HepG2 (cell line): Measurements from ENCODE around the gene PDHX. TPM values are rescaled to one million over a fixed set of nuclear protein-coding genes. Genes with fewer than 3 reads are reported as not detected.
A peak's percentile ranks its signal among the peaks of the same experiment; 100 is the strongest.

Experiments used
- ARHGAP35 ChIP-seq: sonication (generic); formaldehyde crosslinking; IDR thresholded peaks from 2 replicates; pipeline ENCODE4 v1.9.0; 2022; ENCODE audit warnings: mild to moderate bottlenecking, inconsistent platforms, moderate library complexity, missing genetic modification reagents, borderline replicate concordance
- ATAD3A ChIP-seq: sonication (generic); formaldehyde crosslinking; IDR thresholded peaks from 2 replicates; pipeline ENCODE4 v1.4.0; 2020; ENCODE audit warnings: missing genetic modification reagents
- ATF7-NPFF ChIP-seq: sonication (generic); formaldehyde crosslinking; IDR thresholded peaks from 2 replicates; pipeline ENCODE4 v1.8.1; 2023; ENCODE audit warnings: mild to moderate bottlenecking, low read depth, missing genetic modification reagents, moderate library complexity
- BCL6 ChIP-seq: IDR thresholded peaks from 2 replicates; pipeline ENCODE4 v1.6.1; 2016; ENCODE audit warnings: missing genetic modification reagents, missing compliant biosample characterization
- CBFB ChIP-seq: sonication (generic); formaldehyde crosslinking; IDR thresholded peaks from 2 replicates; pipeline ENCODE4 v1.4.0; 2020; ENCODE audit warnings: missing genetic modification reagents
- CHCHD3 ChIP-seq: sonication (generic); formaldehyde crosslinking; IDR thresholded peaks from 2 replicates; pipeline ENCODE4 v1.8.0; 2022; ENCODE audit warnings: mild to moderate bottlenecking, missing genetic modification reagents, moderate library complexity
- HES4 ChIP-seq: sonication (generic); formaldehyde crosslinking; IDR thresholded peaks from 2 replicates; pipeline ENCODE4 v1.9.0; 2021; ENCODE audit warnings: mild to moderate bottlenecking, missing genetic modification reagents, borderline replicate concordance
- JUNB ChIP-seq: sonication (generic); formaldehyde crosslinking; IDR thresholded peaks from 2 replicates; pipeline ENCODE4 v1.8.0; 2022; ENCODE audit warnings: missing genetic modification reagents, mild to moderate bottlenecking, borderline replicate concordance
- KMT2A ChIP-seq: sonication (generic); formaldehyde crosslinking; IDR thresholded peaks from 2 replicates; pipeline ENCODE4 v1.4.0; 2020; ENCODE audit warnings: missing genetic modification reagents
- MAFF ChIP-seq: IDR thresholded peaks from 2 replicates; pipeline ENCODE4 v1.6.1; 2011; ENCODE audit warnings: low read depth, low read length, improper control_type of control experiment
- NBN ChIP-seq: fragments of 450-650 bp; conservative IDR thresholded peaks from 2 replicates; pipeline ENCODE4 v1.6.1; 2017
- NCOA2 ChIP-seq: sonication (generic); formaldehyde crosslinking; IDR thresholded peaks from 2 replicates; pipeline ENCODE4 v1.8.0; 2022; ENCODE audit warnings: inconsistent platforms
- NFYB ChIP-seq: sonication (generic); formaldehyde crosslinking; IDR thresholded peaks from 2 replicates; pipeline ENCODE4 v1.4.0; 2020; ENCODE audit warnings: missing genetic modification reagents
- NPAS2 ChIP-seq: sonication (generic); formaldehyde crosslinking; IDR thresholded peaks from 2 replicates; pipeline ENCODE4 v1.8.0; 2022; ENCODE audit warnings: mild to moderate bottlenecking, missing genetic modification reagents, borderline replicate concordance
- PAWR ChIP-seq: sonication (generic); formaldehyde crosslinking; IDR thresholded peaks from 2 replicates; pipeline ENCODE4 v1.4.0; 2020; ENCODE audit warnings: missing genetic modification reagents, mild to moderate bottlenecking, borderline replicate concordance
- PITX1 ChIP-seq: sonication (generic); formaldehyde crosslinking; IDR thresholded peaks from 2 replicates; pipeline ENCODE4 v1.5.1; 2020; ENCODE audit warnings: mild to moderate bottlenecking, missing genetic modification reagents
- RBFOX2 ChIP-seq: fragments of 200-400 bp; formaldehyde crosslinking; IDR thresholded peaks from 2 replicates; pipeline ENCODE4 v1.6.1; 2017; ENCODE audit warnings: low read depth, mild to moderate bottlenecking, low read length
- RFX5 ChIP-seq: IDR thresholded peaks from 2 replicates; pipeline ENCODE4 v1.6.1; 2011; ENCODE audit warnings: low read depth, low read length, improper control_type of control experiment
- SP4 ChIP-seq: sonication (generic); formaldehyde crosslinking; IDR thresholded peaks from 2 replicates; pipeline ENCODE4 v1.8.1; 2023; ENCODE audit warnings: mild to moderate bottlenecking, missing genetic modification reagents
- TFAP4 ChIP-seq: sonication (generic); IDR thresholded peaks from 2 replicates; pipeline ENCODE4 v1.6.1; 2016; ENCODE audit warnings: low read depth, borderline replicate concordance
- ZMYM2 ChIP-seq: sonication (generic); formaldehyde crosslinking; IDR thresholded peaks from 2 replicates; pipeline ENCODE4 v1.8.0; 2022; ENCODE audit warnings: mild to moderate bottlenecking, missing genetic modification reagents
- ZNF205 ChIP-seq: IDR thresholded peaks from 2 replicates; pipeline ENCODE4 v1.6.1; 2018; ENCODE audit warnings: missing biosample characterization, missing genetic modification reagents
- ZNF256 ChIP-seq: sonication (generic); formaldehyde crosslinking; conservative IDR thresholded peaks from 2 replicates; pipeline ENCODE4 v1.4.0; 2020; ENCODE audit warnings: missing genetic modification reagents
- ZNF282 ChIP-seq: fragments of 450-650 bp; IDR thresholded peaks from 2 replicates; pipeline ENCODE4 v1.6.1; 2018; ENCODE audit not compliant: partially characterized antibody
- ZNF350 ChIP-seq: sonication (generic); formaldehyde crosslinking; IDR thresholded peaks from 2 replicates; pipeline ENCODE4 v1.4.0; 2020; ENCODE audit warnings: mild to moderate bottlenecking, low read depth, missing genetic modification reagents, borderline replicate concordance
- ZNF569 ChIP-seq: sonication (generic); formaldehyde crosslinking; IDR thresholded peaks from 2 replicates; pipeline ENCODE4 v1.5.0; 2020; ENCODE audit warnings: mild to moderate bottlenecking, missing genetic modification reagents, moderate library complexity, borderline replicate concordance
- ZNF7 ChIP-seq: IDR thresholded peaks from 2 replicates; pipeline ENCODE4 v1.6.1; 2016; ENCODE audit warnings: missing biosample characterization, missing genetic modification reagents
- ZNF703 ChIP-seq: sonication (generic); formaldehyde crosslinking; IDR thresholded peaks from 2 replicates; pipeline ENCODE4 v1.5.1; 2020; ENCODE audit warnings: missing genetic modification reagents, mild to moderate bottlenecking, moderate library complexity, borderline replicate concordance
- ZNF879 ChIP-seq: sonication (generic); formaldehyde crosslinking; IDR thresholded peaks from 2 replicates; pipeline ENCODE4 v1.8.1; 2023; ENCODE audit warnings: missing genetic modification reagents
- polyA plus RNA-seq, 8 experiments: library from polyadenylated mRNA; depleted of rRNA in 3 of 8; stranded (reverse) in 7 of 8; unstranded in 1 of 8; fragments of >200 nt; fragmentation: Illumina TruSeq in 4 of 8; extraction: Trizol in 4 of 8; gene quantifications; 2 replicates each; pipeline versions ENCODE4 v1.2.1 to v1.2.3, GENCODE V29; 2011 to 2016; ENCODE audit warnings: low read depth in 4 of 8, missing spikeins in 1 of 8, mixed read lengths in 1 of 8; ENCODE audit not compliant: insufficient read depth in 1 of 8
- total RNA-seq, 5 experiments: library from RNA; depleted of rRNA; stranded (reverse); fragments of >200 nt; fragmentation: Illumina TruSeq; extraction: Trizol; gene quantifications; 2 replicates each; pipeline ENCODE4 v1.2.3, GENCODE V29; 2016; ENCODE audit warnings: low read depth in 1 of 5
- TF ChIP-seq, protein P1 (sequence below): sonication (generic); formaldehyde crosslinking; IDR thresholded peaks from 2 replicates; pipeline ENCODE4 v1.4.0; 2020; ENCODE audit warnings: missing genetic modification reagents

The PDHX gene
- total and polyA plus RNA-seq, 2 of the 13 experiments (the other 11 are each of a cell fraction or from before 2014, with no cell fraction given), result 41.0 to 73.8 TPM

DNA sequence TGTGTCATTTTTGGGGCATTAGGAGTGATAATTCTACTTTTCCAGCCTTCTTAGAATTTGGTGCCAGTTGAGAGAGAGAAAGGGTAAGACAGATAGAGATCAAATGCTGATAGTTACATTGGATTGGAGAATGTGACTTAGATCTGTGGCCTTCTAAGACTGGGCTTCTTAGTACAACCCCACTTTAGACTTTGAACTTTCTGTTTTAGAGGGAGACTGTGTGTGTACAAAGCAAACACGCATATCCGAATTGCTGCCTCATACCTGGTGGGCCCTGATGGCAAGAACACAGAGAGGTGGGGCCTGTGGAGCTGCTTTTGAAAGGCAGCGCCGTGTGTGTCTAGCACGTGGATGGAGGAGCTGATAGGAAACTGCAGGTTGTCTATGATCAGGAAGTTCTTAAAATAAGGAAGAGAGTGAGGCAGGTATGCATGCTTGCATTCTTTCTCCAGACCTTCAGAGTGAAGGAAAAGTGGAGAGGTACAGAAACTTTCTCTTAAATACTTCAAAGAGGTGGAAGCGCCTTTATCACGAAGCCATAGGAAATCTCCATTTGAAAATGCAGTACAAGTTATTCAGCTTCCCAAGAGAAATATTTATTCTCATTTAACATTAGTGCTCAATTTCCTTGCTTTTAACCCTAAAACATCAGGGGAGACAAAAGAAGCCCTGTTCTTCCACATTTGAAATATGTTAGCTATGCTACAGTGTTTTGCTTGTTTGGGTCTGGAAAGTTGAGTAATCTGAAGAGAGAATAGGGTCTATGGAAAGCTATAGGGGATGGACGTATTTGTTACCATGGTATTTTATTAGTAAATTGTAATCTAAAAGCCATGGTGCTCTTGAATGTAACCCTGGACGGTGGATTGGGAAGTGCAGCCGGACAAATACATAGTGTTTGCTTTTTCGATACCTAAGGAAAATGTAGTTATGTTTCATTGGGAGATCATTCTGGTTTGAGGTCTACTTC is 13.7 kb downstream of the PDHX start (continued):
- TF ChIP-seq CHCHD3 (CRISPR knock-in tag) (no peak), BCL6 (CRISPR knock-in tag) (peak; percentile 80), HES4 (CRISPR knock-in tag) (no peak), ZMYM2 (peak; percentile 85), ZNF569 (no peak), PAWR (CRISPR knock-in tag) (no peak), MAFF (0 out of 2 replicates have a peak, but pooled peaks have one; percentile 39), ZNF350 (CRISPR knock-in tag) (peak; percentile 89), PITX1 (CRISPR knock-in tag) (peak; percentile 86; the same call in 1 of the 2 replicates), ZNF703 (CRISPR knock-in tag) (no peak), JUNB (CRISPR knock-in tag) (0 out of 2 replicates have a peak, but pooled peaks have one; percentile 40), NBN (no peak), CBFB (no peak), ZNF205 (no peak), ZNF282 (no peak), ZNF879 (CRISPR knock-in tag) (peak; percentile 43; the same call in 1 of the 2 replicates), SP4 (no peak), NCOA2 (CRISPR knock-in tag) (peak; percentile 89), ATF7-NPFF (CRISPR knock-in tag) (peak; percentile 70), ZNF7 (CRISPR knock-in tag) (no peak), KMT2A (CRISPR knock-in tag) (peak; percentile 86), ZNF256 (CRISPR knock-in tag) (no peak), TFAP4 (peak; percentile 62; the same call in 1 of the 2 replicates), NFYB (CRISPR knock-in tag) (peak; percentile 34; the same call in 1 of the 2 replicates), RBFOX2 (0 out of 2 replicates have a peak, but pooled peaks have one; percentile 19), ARHGAP35 (CRISPR knock-in tag) (no peak), RFX5 (no peak), NPAS2 (0 out of 2 replicates have a peak, but pooled peaks have one; percentile 20), ATAD3A (no peak)
- TF ChIP-seq, protein P1, sequence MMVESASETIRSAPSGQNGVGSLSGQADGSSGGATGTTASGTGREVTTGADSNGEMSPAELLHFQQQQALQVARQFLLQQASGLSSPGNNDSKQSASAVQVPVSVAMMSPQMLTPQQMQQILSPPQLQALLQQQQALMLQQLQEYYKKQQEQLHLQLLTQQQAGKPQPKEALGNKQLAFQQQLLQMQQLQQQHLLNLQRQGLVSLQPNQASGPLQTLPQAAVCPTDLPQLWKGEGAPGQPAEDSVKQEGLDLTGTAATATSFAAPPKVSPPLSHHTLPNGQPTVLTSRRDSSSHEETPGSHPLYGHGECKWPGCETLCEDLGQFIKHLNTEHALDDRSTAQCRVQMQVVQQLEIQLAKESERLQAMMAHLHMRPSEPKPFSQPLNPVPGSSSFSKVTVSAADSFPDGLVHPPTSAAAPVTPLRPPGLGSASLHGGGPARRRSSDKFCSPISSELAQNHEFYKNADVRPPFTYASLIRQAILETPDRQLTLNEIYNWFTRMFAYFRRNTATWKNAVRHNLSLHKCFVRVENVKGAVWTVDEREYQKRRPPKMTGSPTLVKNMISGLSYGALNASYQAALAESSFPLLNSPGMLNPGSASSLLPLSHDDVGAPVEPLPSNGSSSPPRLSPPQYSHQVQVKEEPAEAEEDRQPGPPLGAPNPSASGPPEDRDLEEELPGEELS (CRISPR knock-in tag), result peak; percentile 87
